ENCODE measurements around the gene TP53I3.
A peak's percentile ranks its signal among the peaks of the same experiment; 100 is the strongest.
"Not testable (repeated sequence)": the region's sequence is repeated elsewhere in the genome, so short reads cannot be mapped to it uniquely, and the experiment has no call there.

Gene TP53I3

GRCh38 chr2:24046599-24046929 is 38.1 kb downstream of the TP53I3 start:
- peaks cover 26% of the 10 kb centered on the region for H3K4me1 Mint-ChIP-seq
- no peak overlapping the region for H3K27ac Mint-ChIP-seq
- H3K9me3 Mint-ChIP-seq, result no peaks in the 10 kb centered on the region
- peaks cover 2% of the 10 kb centered on the region for H3K27me3 Mint-ChIP-seq (ENCODE audit: low read depth, poor library complexity)
- TF ChIP-seq CTCF (IDR thresholded peaks at IDR 0.05), result no peak
- H3K36me3 Mint-ChIP-seq (ENCODE audit: low read depth), result peaks cover 8% of the 10 kb centered on the region
- peak overlapping the region; percentile 95 for H3K4me3 Mint-ChIP-seq
- no peak for DNase-seq

- H3K4me3 Mint-ChIP-seq, result peak overlapping the region; percentile 95
- no peak for TF ChIP-seq CTCF (IDR thresholded peaks at IDR 0.05)
- peaks cover 2% of the 10 kb centered on the region for H3K27me3 Mint-ChIP-seq (ENCODE audit: low read depth, poor library complexity)
- H3K9me3 Mint-ChIP-seq, result no peaks in the 10 kb centered on the region
- peaks cover 26% of the 10 kb centered on the region for H3K4me1 Mint-ChIP-seq
- H3K36me3 Mint-ChIP-seq (ENCODE audit: low read depth), result peaks cover 8% of the 10 kb centered on the region
- DNase-seq, result no peak
- H3K27ac Mint-ChIP-seq, result no peak overlapping the region
Observed at GRCh38 chr2:24045511-24046508, 38.8 kb downstream of the TP53I3 start.

- H3K27ac Mint-ChIP-seq; H3K9me3 Mint-ChIP-seq; H3K4me3 Mint-ChIP-seq; DNase-seq; H3K27me3 Mint-ChIP-seq (ENCODE audit: low read depth, poor library complexity): not testable (repeated sequence)
- Mint-ChIP-seq H3K36me3 (ENCODE audit: low read depth) (peaks cover 19% of the 10 kb centered on the region), H3K4me1 (peaks cover 26% of the 10 kb centered on the region)
Observed at GRCh38 chr2:24043133-24043532, 41.5 kb downstream of the TP53I3 start.

GRCh38 chr2:24040511-24040910 is 44.1 kb downstream of the TP53I3 start:
- Mint-ChIP-seq H3K36me3 (ENCODE audit: low read depth) (peaks cover 37% of the 10 kb centered on the region), H3K4me3 (no peak overlapping the region), H3K27ac (no peak overlapping the region), H3K27me3 (ENCODE audit: low read depth, poor library complexity) (no peaks in the 10 kb centered on the region), H3K4me1 (peaks cover 7% of the 10 kb centered on the region), H3K9me3 (no peaks in the 10 kb centered on the region)
- no peak for TF ChIP-seq CTCF (IDR thresholded peaks at IDR 0.05)
- DNase-seq, result no peak

- H3K4me1 Mint-ChIP-seq, result no peaks in the 10 kb centered on the region
- no peaks in the 10 kb centered on the region for H3K9me3 Mint-ChIP-seq
- no peaks in the 10 kb centered on the region for H3K27me3 Mint-ChIP-seq (ENCODE audit: low read depth, poor library complexity)
- no peak for DNase-seq
- H3K27ac Mint-ChIP-seq, result no peak overlapping the region
- no peak overlapping the region for H3K4me3 Mint-ChIP-seq
- TF ChIP-seq CTCF (IDR thresholded peaks at IDR 0.05), result no peak
- peaks cover 41% of the 10 kb centered on the region for H3K36me3 Mint-ChIP-seq (ENCODE audit: low read depth)
Observed at GRCh38 chr2:24038786-24039499, 45.7 kb downstream of the TP53I3 start.
